ENCODE data around the gene KIF1B. TPM values are rescaled to one million over a fixed set of nuclear protein-coding genes. Genes with fewer than 3 reads are reported as not detected.

The KIF1B gene
- total and polyA plus RNA-seq, 2 donors (not counting 1 experiment from before 2014, with no cell fraction given), result 3.5 to 16.4 TPM

DNA sequence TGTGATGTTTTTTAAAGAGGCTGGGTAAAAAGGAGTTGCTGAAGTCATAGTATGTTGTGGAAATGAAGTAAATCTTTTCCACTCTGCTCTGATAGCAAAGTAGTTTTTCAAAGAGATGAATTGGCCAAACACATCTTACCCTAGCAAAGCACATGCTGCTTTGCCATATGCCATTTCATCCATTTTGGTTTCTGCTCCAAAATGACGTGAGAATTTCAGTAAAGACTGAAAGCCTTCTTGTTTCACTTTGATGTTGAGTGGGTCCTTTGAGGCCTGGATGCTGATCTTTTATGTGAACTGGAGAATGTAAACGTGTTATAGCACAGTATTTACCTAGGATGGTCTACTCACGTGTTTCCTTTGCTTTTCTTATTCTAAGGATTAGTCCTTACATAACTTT, 115.2 kb downstream of the KIF1B start:
- H3K9me3 ChIP-seq (ENCODE audit: control extremely low read depth in 1 of 3, control insufficient read depth in 2 of 3, insufficient read depth in 1 of 3, low read length in 2 of 3), result no peaks in the 10 kb centered on the region
- ChIA-PET CTCF (no interaction called here), POLR2A (no interaction called here)
- H3K4me2 ChIP-seq (replicated peaks; ENCODE audit: low read depth, low read length, poor library complexity, severe bottlenecking), result no peak overlapping the region
- no peak overlapping the region for H2AFZ ChIP-seq (ENCODE audit: insufficient read depth, low read depth, low read length, poor library complexity, severe bottlenecking)
- H3K27ac ChIP-seq (ENCODE audit: low read length in 2 of 2), result no peak overlapping the region
- no peaks in the 10 kb centered on the region for H3K27me3 Mint-ChIP-seq
- ATAC-seq (ENCODE audit: low read depth) (no peak), DNase-seq (no peak)
- no peaks in the 10 kb centered on the region for H3K9me3 Mint-ChIP-seq (ENCODE audit: insufficient read depth)
- no peaks in the 10 kb centered on the region for H3K4me1 Mint-ChIP-seq
- no peak overlapping the region for H3K4me3 ChIP-seq (ENCODE audit: control extremely low read depth in 1 of 5, extremely low read depth in 1 of 5, insufficient read depth in 1 of 5, low read depth in 2 of 5, low read length in 4 of 5)
- TF ChIP-seq EZH2 (IDR thresholded peaks at IDR 0.05; ENCODE audit: borderline replicate concordance, insufficient read depth, low read depth, low read length, poor library complexity, severe bottlenecking), result no peak
- TF ChIP-seq, protein P1, sequence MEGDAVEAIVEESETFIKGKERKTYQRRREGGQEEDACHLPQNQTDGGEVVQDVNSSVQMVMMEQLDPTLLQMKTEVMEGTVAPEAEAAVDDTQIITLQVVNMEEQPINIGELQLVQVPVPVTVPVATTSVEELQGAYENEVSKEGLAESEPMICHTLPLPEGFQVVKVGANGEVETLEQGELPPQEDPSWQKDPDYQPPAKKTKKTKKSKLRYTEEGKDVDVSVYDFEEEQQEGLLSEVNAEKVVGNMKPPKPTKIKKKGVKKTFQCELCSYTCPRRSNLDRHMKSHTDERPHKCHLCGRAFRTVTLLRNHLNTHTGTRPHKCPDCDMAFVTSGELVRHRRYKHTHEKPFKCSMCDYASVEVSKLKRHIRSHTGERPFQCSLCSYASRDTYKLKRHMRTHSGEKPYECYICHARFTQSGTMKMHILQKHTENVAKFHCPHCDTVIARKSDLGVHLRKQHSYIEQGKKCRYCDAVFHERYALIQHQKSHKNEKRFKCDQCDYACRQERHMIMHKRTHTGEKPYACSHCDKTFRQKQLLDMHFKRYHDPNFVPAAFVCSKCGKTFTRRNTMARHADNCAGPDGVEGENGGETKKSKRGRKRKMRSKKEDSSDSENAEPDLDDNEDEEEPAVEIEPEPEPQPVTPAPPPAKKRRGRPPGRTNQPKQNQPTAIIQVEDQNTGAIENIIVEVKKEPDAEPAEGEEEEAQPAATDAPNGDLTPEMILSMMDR (IDR thresholded peaks at IDR 0.05), result no peak
- H3K4me3 Mint-ChIP-seq, result no peak overlapping the region
- no peaks in the 10 kb centered on the region for H3K27me3 ChIP-seq (replicated peaks in 1 of 4; ENCODE audit: control extremely low read depth in 1 of 4, control insufficient read depth in 3 of 4, insufficient read depth in 4 of 4, low read length in 3 of 4)
- 100% methylated on average over 1 of the region's 3 CpGs for WGBS (ENCODE audit: insufficient coverage)
- no peak overlapping the region for H3K27ac Mint-ChIP-seq
- intact Hi-C loops (cut with micrococcal nuclease), result no loop called here
- peaks cover 0 to 1% of the 10 kb centered on the region in 2 experiments for H3K36me3 ChIP-seq (replicated peaks in 1 of 2; ENCODE audit: control extremely low read depth in 1 of 2, control insufficient read depth in 1 of 2, extremely low read depth in 1 of 2, insufficient read depth in 2 of 2, low read length in 1 of 2)
- no peaks in the 10 kb centered on the region for H3K79me2 ChIP-seq (ENCODE audit: control insufficient read depth, insufficient read depth, low read length)
- H3K4me1 ChIP-seq (ENCODE audit: control insufficient read depth in 2 of 2, insufficient read depth in 2 of 2, low read length in 2 of 2), result no peaks in the 10 kb centered on the region
- no peaks in the 10 kb centered on the region for H4K20me1 ChIP-seq (ENCODE audit: control insufficient read depth, insufficient read depth, low read length, poor library complexity, severe bottlenecking)
- H3K9ac ChIP-seq (ENCODE audit: low read length), result no peak overlapping the region

DNA sequence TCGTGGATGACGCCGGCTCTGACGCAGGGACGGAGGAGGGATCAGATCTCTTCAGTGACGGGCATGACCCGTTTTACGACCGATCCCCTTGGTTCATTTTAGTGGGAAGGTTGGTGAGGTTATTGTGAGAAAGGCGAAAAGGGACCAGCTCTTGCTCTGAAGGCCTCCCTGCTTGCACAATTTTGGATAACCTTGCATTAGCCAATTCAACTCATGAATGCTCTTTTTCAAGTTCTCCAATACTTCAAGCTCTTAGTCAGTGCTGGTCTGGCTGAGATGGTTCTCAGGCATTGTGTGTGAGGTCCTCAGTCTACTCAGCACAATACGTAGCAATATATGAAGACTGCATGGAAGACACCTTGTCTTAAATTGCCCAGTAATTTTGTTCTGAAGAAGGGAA, 115.9 kb downstream of the KIF1B start:
- H3K4me1 Mint-ChIP-seq, result no peaks in the 10 kb centered on the region
- no peak overlapping the region for H3K4me3 Mint-ChIP-seq
- Histone ChIP-seq H3K79me2 (ENCODE audit: control insufficient read depth, insufficient read depth, low read length) (no peaks in the 10 kb centered on the region), H3K4me3 (ENCODE audit: control extremely low read depth in 1 of 5, extremely low read depth in 1 of 5, insufficient read depth in 1 of 5, low read depth in 2 of 5, low read length in 4 of 5) (no peak overlapping the region), H3K4me2 (replicated peaks; ENCODE audit: low read depth, low read length, poor library complexity, severe bottlenecking) (no peak overlapping the region), H3K36me3 (replicated peaks in 1 of 2; ENCODE audit: control extremely low read depth in 1 of 2, control insufficient read depth in 1 of 2, extremely low read depth in 1 of 2, insufficient read depth in 2 of 2, low read length in 1 of 2) (peaks cover 0 to 1% of the 10 kb centered on the region in 2 experiments), H4K20me1 (ENCODE audit: control insufficient read depth, insufficient read depth, low read length, poor library complexity, severe bottlenecking) (no peaks in the 10 kb centered on the region), H3K9ac (ENCODE audit: low read length) (no peak overlapping the region), H2AFZ (ENCODE audit: insufficient read depth, low read depth, low read length, poor library complexity, severe bottlenecking) (no peak overlapping the region), H3K27me3 (replicated peaks in 1 of 4; ENCODE audit: control extremely low read depth in 1 of 4, control insufficient read depth in 3 of 4, insufficient read depth in 4 of 4, low read length in 3 of 4) (no peaks in the 10 kb centered on the region), H3K9me3 (ENCODE audit: control extremely low read depth in 1 of 3, control insufficient read depth in 2 of 3, insufficient read depth in 1 of 3, low read length in 2 of 3) (no peaks in the 10 kb centered on the region), H3K4me1 (ENCODE audit: control insufficient read depth in 2 of 2, insufficient read depth in 2 of 2, low read length in 2 of 2) (no peaks in the 10 kb centered on the region), H3K27ac (ENCODE audit: low read length in 2 of 2) (no peak overlapping the region)
- H3K9me3 Mint-ChIP-seq (ENCODE audit: insufficient read depth), result no peaks in the 10 kb centered on the region
- H3K27ac Mint-ChIP-seq, result no peak overlapping the region
- POLR2A ChIA-PET, result no interaction called here
- no peak for DNase-seq
- TF ChIP-seq, protein P1 (IDR thresholded peaks at IDR 0.05), result no peak
- TF ChIP-seq EZH2 (IDR thresholded peaks at IDR 0.05; ENCODE audit: borderline replicate concordance, insufficient read depth, low read depth, low read length, poor library complexity, severe bottlenecking), result no peak
- CTCF ChIA-PET, result interaction anchor here (0.5 kb wide), 1 partner anchor 834 kb away, joined by 4 read pairs; no protein-coding TSS in a partner anchor
- ATAC-seq (ENCODE audit: low read depth), result no peak
- intact Hi-C loops (cut with micrococcal nuclease), result no loop called here
- H3K27me3 Mint-ChIP-seq, result no peaks in the 10 kb centered on the region
- 100% methylated on average over 9 of the region's 11 CpGs for WGBS (ENCODE audit: insufficient coverage)

Data from B cell (primary cell).